ENCODE measurements around the gene ELFN1. TPM values are rescaled to one million over a fixed set of nuclear protein-coding genes. Genes with fewer than 3 reads are reported as not detected.

ELFN1 gene
- total RNA-seq, 2 experiments from 2014 or later, result 0.10 to 0.12 TPM

- Mint-ChIP-seq H3K36me3 (no peaks in the 10 kb centered on the region), H3K4me1 (ENCODE audit: low read depth) (peaks cover 2% of the 10 kb centered on the region), H3K9me3 (no peaks in the 10 kb centered on the region), H3K27me3 (peaks cover 39% of the 10 kb centered on the region), H3K4me3 (no peak overlapping the region), H3K27ac (no peak overlapping the region)
- intact Hi-C loops (cut with micrococcal nuclease), result loop anchor here (5.0 to 10.0 kb wide), 2 partner anchors 85 to 693 kb away; partner anchors contain the start of gene EIF3B
- no peak for DNase-seq
- ChIA-PET CTCF (interaction anchor here (1.1 kb wide), 1 partner anchor 533 kb away, joined by 3 read pairs; no protein-coding TSS in a partner anchor), POLR2A (no interaction called here)
Measured at GRCh38 chr7:1662101-1662500, 8.0 kb upstream of the ELFN1 start.

GRCh38 chr7:1662767-1663166 lies 7.3 kb upstream of the ELFN1 start:
- peaks cover 33% of the 10 kb centered on the region for H3K27me3 Mint-ChIP-seq
- H3K4me1 Mint-ChIP-seq (ENCODE audit: low read depth), result peaks cover 2% of the 10 kb centered on the region
- H3K27ac Mint-ChIP-seq, result no peak overlapping the region
- ChIA-PET CTCF (interaction anchor here (1.1 kb wide), 1 partner anchor 532 kb away, joined by 3 read pairs; no protein-coding TSS in a partner anchor), POLR2A (no interaction called here)
- intact Hi-C loops (cut with micrococcal nuclease), result loop anchor here (5.0 to 10.0 kb wide), 2 partner anchors 85 to 692 kb away; partner anchors contain the start of gene EIF3B
- H3K36me3 Mint-ChIP-seq, result no peaks in the 10 kb centered on the region
- H3K4me3 Mint-ChIP-seq, result no peak overlapping the region
- no peak for DNase-seq
- H3K9me3 Mint-ChIP-seq, result no peaks in the 10 kb centered on the region

- Mint-ChIP-seq H3K4me1 (ENCODE audit: low read depth) (peaks cover 2% of the 10 kb centered on the region), H3K4me3 (no peak overlapping the region), H3K27me3 (peaks cover 33% of the 10 kb centered on the region), H3K9me3 (no peaks in the 10 kb centered on the region), H3K36me3 (no peaks in the 10 kb centered on the region), H3K27ac (no peak overlapping the region)
- DNase-seq, result no peak
- CTCF ChIA-PET, result interaction anchor here (1.1 to 1.5 kb wide), 2 partner anchors 532 to 546 kb away, joined by 3 to 4 read pairs; no protein-coding TSS in a partner anchor
- intact Hi-C loops (cut with micrococcal nuclease), result loop anchor here (5.0 to 10.0 kb wide), 2 partner anchors 86 to 692 kb away; partner anchors contain the start of gene EIF3B
- POLR2A ChIA-PET, result no interaction called here
Measured at GRCh38 chr7:1663223-1663622, 6.9 kb upstream of the ELFN1 start.

GRCh38 chr7:1663857-1664651 lies 6.0 kb upstream of the ELFN1 start:
- ChIA-PET CTCF (interaction anchor here (0.6 to 1.5 kb wide), 2 partner anchors 37 to 545 kb away, joined by 3 to 4 read pairs; no protein-coding TSS in a partner anchor), POLR2A (no interaction called here)
- Mint-ChIP-seq H3K4me3 (no peak overlapping the region), H3K4me1 (ENCODE audit: low read depth) (peaks cover 4% of the 10 kb centered on the region), H3K9me3 (no peaks in the 10 kb centered on the region), H3K36me3 (no peaks in the 10 kb centered on the region), H3K27ac (no peak overlapping the region), H3K27me3 (peaks cover 41% of the 10 kb centered on the region)
- intact Hi-C loops (cut with micrococcal nuclease), result loop anchor here (5.0 to 10.0 kb wide), 2 partner anchors 87 to 691 kb away; partner anchors contain the start of gene EIF3B
- peak; percentile 8 for DNase-seq

GRCh38 chr7:1664711-1665548 lies 5.1 kb upstream of the ELFN1 start:
- Mint-ChIP-seq H3K9me3 (no peaks in the 10 kb centered on the region), H3K27me3 (peaks cover 42% of the 10 kb centered on the region), H3K36me3 (no peaks in the 10 kb centered on the region), H3K4me3 (no peak overlapping the region), H3K27ac (no peak overlapping the region), H3K4me1 (ENCODE audit: low read depth) (peaks cover 5% of the 10 kb centered on the region)
- peak; percentile 66 for DNase-seq
- intact Hi-C loops (cut with micrococcal nuclease), result loop anchor here (5.0 to 10.0 kb wide), 2 partner anchors 88 to 690 kb away; partner anchors contain the start of gene EIF3B
- ChIA-PET CTCF (interaction anchor here (0.6 to 1.5 kb wide), 2 partner anchors 36 to 545 kb away, joined by 3 to 4 read pairs; no protein-coding TSS in a partner anchor), POLR2A (no interaction called here)

GRCh38 chr7:1665549-1666316 lies 4.3 kb upstream of the ELFN1 start:
- ChIA-PET CTCF (no interaction called here), POLR2A (no interaction called here)
- Mint-ChIP-seq H3K27me3 (peaks cover 40% of the 10 kb centered on the region), H3K27ac (no peak overlapping the region), H3K4me1 (ENCODE audit: low read depth) (peaks cover 5% of the 10 kb centered on the region), H3K36me3 (no peaks in the 10 kb centered on the region), H3K4me3 (no peak overlapping the region), H3K9me3 (no peaks in the 10 kb centered on the region)
- intact Hi-C loops (cut with micrococcal nuclease), result loop anchor here (10.0 kb wide), 1 partner anchor 689 kb away; the partner anchor contains the start of gene EIF3B
- peak; percentile 10 for DNase-seq

- intact Hi-C loops (cut with micrococcal nuclease), result loop anchor here (10.0 kb wide), 1 partner anchor 688 kb away; the partner anchor contains the start of gene EIF3B
- Mint-ChIP-seq H3K27me3 (peaks cover 42% of the 10 kb centered on the region), H3K4me1 (ENCODE audit: low read depth) (peaks cover 5% of the 10 kb centered on the region), H3K36me3 (no peaks in the 10 kb centered on the region), H3K4me3 (no peak overlapping the region), H3K9me3 (no peaks in the 10 kb centered on the region), H3K27ac (no peak overlapping the region)
- ChIA-PET CTCF (no interaction called here), POLR2A (no interaction called here)
- peak; percentile 8 for DNase-seq
Measured at GRCh38 chr7:1666317-1666822, 3.7 kb upstream of the ELFN1 start.

GRCh38 chr7:1666823-1667565 lies 3.1 kb upstream of the ELFN1 start:
- Mint-ChIP-seq H3K9me3 (no peaks in the 10 kb centered on the region), H3K4me3 (peak overlapping the region; percentile 42), H3K36me3 (no peaks in the 10 kb centered on the region), H3K27ac (no peak overlapping the region), H3K27me3 (peaks cover 37% of the 10 kb centered on the region), H3K4me1 (ENCODE audit: low read depth) (peaks cover 5% of the 10 kb centered on the region)
- intact Hi-C loops (cut with micrococcal nuclease), result loop anchor here (10.0 kb wide), 1 partner anchor 688 kb away; the partner anchor contains the start of gene EIF3B
- no peak for DNase-seq
- CTCF ChIA-PET, result no interaction called here
- POLR2A ChIA-PET, result no interaction called here

- Mint-ChIP-seq H3K4me1 (ENCODE audit: low read depth) (peaks cover 5% of the 10 kb centered on the region), H3K36me3 (no peaks in the 10 kb centered on the region), H3K27ac (no peak overlapping the region), H3K27me3 (peaks cover 35% of the 10 kb centered on the region), H3K9me3 (no peaks in the 10 kb centered on the region), H3K4me3 (no peak overlapping the region)
- CTCF ChIA-PET, result interaction anchor here (0.6 kb wide), 1 partner anchor 89 kb away, joined by 5 read pairs; no protein-coding TSS in a partner anchor
- intact Hi-C loops (cut with micrococcal nuclease), result loop anchor here (10.0 kb wide), 1 partner anchor 687 kb away; the partner anchor contains the start of gene EIF3B
- POLR2A ChIA-PET, result no interaction called here
- DNase-seq, result peak; percentile 9
Measured at GRCh38 chr7:1667566-1668395, 2.3 kb upstream of the ELFN1 start.

GRCh38 chr7:1668396-1669063 lies 1.5 kb upstream of the ELFN1 start:
- Mint-ChIP-seq H3K27me3 (peaks cover 27% of the 10 kb centered on the region), H3K36me3 (no peaks in the 10 kb centered on the region), H3K9me3 (no peaks in the 10 kb centered on the region), H3K4me1 (ENCODE audit: low read depth) (peaks cover 5% of the 10 kb centered on the region), H3K4me3 (no peak overlapping the region), H3K27ac (no peak overlapping the region)
- CTCF ChIA-PET, result interaction anchor here (0.6 kb wide), 1 partner anchor 88 kb away, joined by 5 read pairs; no protein-coding TSS in a partner anchor
- intact Hi-C loops (cut with micrococcal nuclease), result loop anchor here (10.0 kb wide), 1 partner anchor 686 kb away; the partner anchor contains the start of gene EIF3B
- peak; percentile 9 for DNase-seq
- POLR2A ChIA-PET, result no interaction called here
